ENCODE measurements around the gene LGI4.

DNA sequence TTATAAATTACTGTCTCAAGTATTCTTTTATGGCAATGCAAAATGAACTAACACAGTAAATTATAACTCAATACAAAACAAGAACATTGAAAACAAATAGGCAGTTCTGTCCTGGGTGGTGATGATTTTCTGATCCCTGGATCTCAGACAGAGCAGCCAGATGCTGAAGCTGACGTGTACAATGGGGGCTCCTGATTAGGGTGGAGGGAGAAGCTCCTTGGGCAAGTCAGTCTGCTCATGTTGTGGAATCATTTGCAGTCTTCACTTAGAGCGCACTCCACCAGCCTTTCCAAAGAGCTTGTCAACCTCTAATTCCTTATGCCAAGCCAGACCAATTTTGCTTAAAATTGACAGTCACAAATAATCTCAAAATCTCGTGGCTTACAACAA, 41.3 kb upstream of the LGI4 start:
- TF ChIP-seq SPI1 (IDR thresholded peaks at IDR 0.05; ENCODE audit: borderline replicate concordance, low read depth) = no peak
- TF ChIP-seq, protein P1, sequence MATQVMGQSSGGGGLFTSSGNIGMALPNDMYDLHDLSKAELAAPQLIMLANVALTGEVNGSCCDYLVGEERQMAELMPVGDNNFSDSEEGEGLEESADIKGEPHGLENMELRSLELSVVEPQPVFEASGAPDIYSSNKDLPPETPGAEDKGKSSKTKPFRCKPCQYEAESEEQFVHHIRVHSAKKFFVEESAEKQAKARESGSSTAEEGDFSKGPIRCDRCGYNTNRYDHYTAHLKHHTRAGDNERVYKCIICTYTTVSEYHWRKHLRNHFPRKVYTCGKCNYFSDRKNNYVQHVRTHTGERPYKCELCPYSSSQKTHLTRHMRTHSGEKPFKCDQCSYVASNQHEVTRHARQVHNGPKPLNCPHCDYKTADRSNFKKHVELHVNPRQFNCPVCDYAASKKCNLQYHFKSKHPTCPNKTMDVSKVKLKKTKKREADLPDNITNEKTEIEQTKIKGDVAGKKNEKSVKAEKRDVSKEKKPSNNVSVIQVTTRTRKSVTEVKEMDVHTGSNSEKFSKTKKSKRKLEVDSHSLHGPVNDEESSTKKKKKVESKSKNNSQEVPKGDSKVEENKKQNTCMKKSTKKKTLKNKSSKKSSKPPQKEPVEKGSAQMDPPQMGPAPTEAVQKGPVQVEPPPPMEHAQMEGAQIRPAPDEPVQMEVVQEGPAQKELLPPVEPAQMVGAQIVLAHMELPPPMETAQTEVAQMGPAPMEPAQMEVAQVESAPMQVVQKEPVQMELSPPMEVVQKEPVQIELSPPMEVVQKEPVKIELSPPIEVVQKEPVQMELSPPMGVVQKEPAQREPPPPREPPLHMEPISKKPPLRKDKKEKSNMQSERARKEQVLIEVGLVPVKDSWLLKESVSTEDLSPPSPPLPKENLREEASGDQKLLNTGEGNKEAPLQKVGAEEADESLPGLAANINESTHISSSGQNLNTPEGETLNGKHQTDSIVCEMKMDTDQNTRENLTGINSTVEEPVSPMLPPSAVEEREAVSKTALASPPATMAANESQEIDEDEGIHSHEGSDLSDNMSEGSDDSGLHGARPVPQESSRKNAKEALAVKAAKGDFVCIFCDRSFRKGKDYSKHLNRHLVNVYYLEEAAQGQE (IDR thresholded peaks at IDR 0.05; ENCODE audit: insufficient replicate concordance, low read depth) = no peak
